Mucosa of gallbladder (tissue), 1 donor: Measurements from ENCODE around the gene TANK. TPM values are rescaled to one million over a fixed set of nuclear protein-coding genes. Genes with fewer than 3 reads are reported as not detected.

Experiments
- DNase-seq: peaks from one replicate; pipeline ENCODE4 v3.0.0-alpha.2; 2020; ENCODE audit warnings: low spot score
- total RNA-seq: library from RNA; stranded (reverse); gene quantifications from one replicate; pipeline ENCODE4 v1.2.1, GENCODE V29; 2021
- donor health status: DM: no; HTN: no; CAD: no.

Gene TANK
- total RNA-seq, 1 donor from 2014 or later = 55.0 TPM

- no peak for DNase-seq
Observed at GRCh38 chr2:161232571-161232970, 72.3 kb downstream of the TANK start.

GRCh38 chr2:161233858-161234431 lies 73.7 kb downstream of the TANK start:
- no peak for DNase-seq

- no peak for DNase-seq
Observed at GRCh38 chr2:161234627-161235026, 74.4 kb downstream of the TANK start.

- DNase-seq = peak; percentile 58
Observed at GRCh38 chr2:161237392-161238264, 77.4 kb downstream of the TANK start.

GRCh38 chr2:161238265-161238559 lies 78.0 kb downstream of the TANK start:
- DNase-seq = no peak

GRCh38 chr2:161238560-161239325 lies 78.5 kb downstream of the TANK start:
- DNase-seq = peak; percentile 63

GRCh38 chr2:161239326-161240109 lies 79.3 kb downstream of the TANK start:
- no peak for DNase-seq

- DNase-seq = no peak
Observed at GRCh38 chr2:161241894-161242293, 81.7 kb downstream of the TANK start.

- no peak for DNase-seq
Observed at GRCh38 chr2:161243312-161243711, 83.1 kb downstream of the TANK start.

GRCh38 chr2:161243905-161244304 lies 83.7 kb downstream of the TANK start:
- DNase-seq = no peak

- peak; percentile 35 for DNase-seq
Observed at GRCh38 chr2:161244387-161245260, 84.4 kb downstream of the TANK start.

GRCh38 chr2:161245261-161245553 lies 85.0 kb downstream of the TANK start:
- DNase-seq = no peak

GRCh38 chr2:161245671-161246070 lies 85.4 kb downstream of the TANK start:
- no peak for DNase-seq

GRCh38 chr2:161246281-161246680 lies 86.1 kb downstream of the TANK start:
- DNase-seq = no peak

GRCh38 chr2:161250864-161251436 lies 90.7 kb downstream of the TANK start:
- DNase-seq = no peak

- DNase-seq = no peak
Observed at GRCh38 chr2:161257123-161257952, 97.1 kb downstream of the TANK start.

GRCh38 chr2:161265874-161266273 lies 105.6 kb downstream of the TANK start:
- DNase-seq = no peak

GRCh38 chr2:161269111-161269510 lies 108.9 kb downstream of the TANK start:
- no peak for DNase-seq

GRCh38 chr2:161273038-161273760 lies 113.0 kb downstream of the TANK start:
- no peak for DNase-seq
